Large intestine (tissue), 3 donors: ENCODE data around the gene ZFAND3. TPM values are rescaled to one million over a fixed set of nuclear protein-coding genes. Genes with fewer than 3 reads are reported as not detected.

Experiments
- DNase-seq, 2 donors: peaks; one replicate each; pipeline versions ENCODE4 v3.0.0 to v3.0.0-alpha.2; 2013
- H3K27ac ChIP-seq: one replicate; pipeline ENCODE4 v1.5.1; 2013; ENCODE audit warnings: low read length
- H3K27me3 ChIP-seq: 2 replicates; pipeline ENCODE4 v1.6.1; 2013; ENCODE audit warnings: low read length; ENCODE audit not compliant: control insufficient read depth, insufficient read depth
- H3K36me3 ChIP-seq: 2 replicates; pipeline ENCODE4 v1.6.1; 2013; ENCODE audit warnings: low read length; ENCODE audit not compliant: control insufficient read depth, insufficient read depth
- H3K4me1 ChIP-seq: one replicate; pipeline ENCODE4 v1.6.1; 2013; ENCODE audit warnings: low read length; ENCODE audit not compliant: control insufficient read depth, insufficient read depth
- H3K4me3 ChIP-seq: one replicate; pipeline ENCODE4 v1.5.1; 2013; ENCODE audit warnings: low read length
- H3K9me3 ChIP-seq: one replicate; pipeline ENCODE4 v1.6.1; 2013; ENCODE audit warnings: mild to moderate bottlenecking, low read depth, low read length, moderate library complexity; ENCODE audit not compliant: control insufficient read depth
- WGBS: methylation state at CpG from one replicate; pipeline ENCODE4 v1.1.5; 2013; ENCODE audit warnings: low lambda C conversion rate; ENCODE audit not compliant: insufficient coverage; 5-methylcytosine and 5-hydroxymethylcytosine counted together
- polyA plus RNA-seq: library from polyadenylated mRNA; unstranded; fragments of 120-200 nt; gene quantifications from one replicate; pipeline ENCODE4 v1.2.1, GENCODE V29; 2013

ZFAND3 gene
- polyA plus RNA-seq, 1 donor: 82.3 TPM

DNA sequence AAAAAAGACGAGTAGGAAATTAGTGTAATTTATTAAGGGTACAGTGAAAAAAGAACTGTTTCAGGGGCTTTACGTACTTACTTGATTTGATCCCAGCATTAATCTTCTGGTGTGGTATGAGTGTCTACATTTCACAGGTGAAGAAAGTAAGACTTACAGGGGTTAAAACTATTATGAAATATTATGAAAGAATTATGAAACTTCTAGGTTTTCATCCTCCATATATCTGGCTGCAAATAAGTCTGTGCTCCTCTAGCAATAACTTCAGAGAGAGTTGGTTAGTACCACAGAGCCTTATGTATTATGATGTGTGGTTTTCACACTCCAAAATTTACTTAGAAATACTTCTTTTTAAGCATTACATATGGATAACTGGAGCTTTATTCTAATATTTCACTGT lies 41.9 kb downstream of the ZFAND3 start:
- 80% methylated on average over 1 of the region's 2 CpGs for WGBS
- peaks cover 2% of the 10 kb centered on the region for H3K36me3 ChIP-seq
- no peak overlapping the region for H3K4me3 ChIP-seq
- H3K27me3 ChIP-seq: no peaks in the 10 kb centered on the region
- H3K9me3 ChIP-seq: no peaks in the 10 kb centered on the region
- no peaks in the 10 kb centered on the region for H3K4me1 ChIP-seq
- no peak for DNase-seq
- no peak overlapping the region for H3K27ac ChIP-seq

- Histone ChIP-seq H3K27me3 (no peaks in the 10 kb centered on the region), H3K27ac (no peak overlapping the region), H3K4me3 (no peak overlapping the region), H3K36me3 (peaks cover 2% of the 10 kb centered on the region), H3K9me3 (no peaks in the 10 kb centered on the region), H3K4me1 (no peaks in the 10 kb centered on the region)
- 100% methylated on average over 1 of the region's 4 CpGs for WGBS
- DNase-seq: no peak
Observed at GRCh38 chr6:37862430-37862829, 42.9 kb downstream of the ZFAND3 start.

DNA sequence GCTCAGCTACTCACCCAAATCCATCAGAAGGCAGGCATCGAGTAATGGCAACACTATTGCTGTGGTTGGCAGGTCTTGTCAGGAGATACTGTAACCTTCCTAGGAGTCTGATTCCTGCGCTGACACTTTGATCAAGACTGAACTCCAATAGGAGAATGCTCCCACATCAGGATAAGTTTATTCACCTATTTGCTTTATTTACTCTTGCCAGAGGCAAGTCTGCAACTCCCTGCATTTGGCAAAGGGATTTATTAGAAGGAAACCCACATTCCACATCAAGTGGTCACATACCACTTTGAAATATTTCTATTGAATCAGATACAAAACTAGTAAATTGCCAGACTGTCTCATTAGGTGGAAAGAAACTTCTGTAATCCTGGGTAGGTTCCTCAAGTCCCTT lies 43.5 kb downstream of the ZFAND3 start:
- Histone ChIP-seq H3K4me1 (no peaks in the 10 kb centered on the region), H3K27me3 (no peaks in the 10 kb centered on the region), H3K27ac (no peak overlapping the region), H3K9me3 (no peaks in the 10 kb centered on the region), H3K36me3 (peaks cover 2% of the 10 kb centered on the region), H3K4me3 (no peak overlapping the region)
- no CpG with 5 or more reads among the region's 2 CpGs for WGBS
- no peak for DNase-seq

GRCh38 chr6:37864250-37864649 lies 44.7 kb downstream of the ZFAND3 start:
- H3K4me3 ChIP-seq: no peak overlapping the region
- H3K36me3 ChIP-seq: peaks cover 2% of the 10 kb centered on the region
- DNase-seq: no peak
- H3K9me3 ChIP-seq: no peaks in the 10 kb centered on the region
- no peak overlapping the region for H3K27ac ChIP-seq
- no peaks in the 10 kb centered on the region for H3K27me3 ChIP-seq
- no peaks in the 10 kb centered on the region for H3K4me1 ChIP-seq

DNA sequence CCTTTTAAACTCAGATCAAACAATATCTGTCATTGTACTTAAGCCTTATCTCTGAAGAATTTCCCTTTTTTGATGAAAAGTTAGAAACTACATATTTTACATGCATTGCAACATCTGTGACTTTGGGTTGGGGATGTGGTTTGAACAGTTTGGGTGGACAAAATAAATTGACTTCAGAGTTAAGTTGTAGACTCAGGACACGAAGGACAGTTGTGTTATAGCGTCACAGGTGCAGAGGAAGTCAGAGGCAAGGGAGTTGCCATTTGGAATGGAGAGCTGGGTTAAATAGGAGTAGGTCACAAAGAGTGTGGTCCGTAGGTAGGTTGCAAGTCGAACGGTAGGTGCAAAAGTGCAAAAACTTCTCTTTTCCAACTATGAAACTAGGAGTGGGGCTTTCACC lies 46.0 kb downstream of the ZFAND3 start:
- no CpG with 5 or more reads among the region's 5 CpGs for WGBS
- H3K27me3 ChIP-seq: no peaks in the 10 kb centered on the region
- no peaks in the 10 kb centered on the region for H3K9me3 ChIP-seq
- H3K4me1 ChIP-seq: no peaks in the 10 kb centered on the region
- no peak for DNase-seq
- H3K36me3 ChIP-seq: peaks cover 2% of the 10 kb centered on the region
- H3K27ac ChIP-seq: no peak overlapping the region
- no peak overlapping the region for H3K4me3 ChIP-seq

GRCh38 chr6:37866590-37867507 lies 47.3 kb downstream of the ZFAND3 start:
- no peak overlapping the region for H3K27ac ChIP-seq
- 100% methylated on average over 3 of the region's 6 CpGs for WGBS
- H3K4me3 ChIP-seq: no peak overlapping the region
- no peaks in the 10 kb centered on the region for H3K9me3 ChIP-seq
- no peak for DNase-seq
- peaks cover 3% of the 10 kb centered on the region for H3K36me3 ChIP-seq
- no peaks in the 10 kb centered on the region for H3K27me3 ChIP-seq
- H3K4me1 ChIP-seq: no peaks in the 10 kb centered on the region

DNA sequence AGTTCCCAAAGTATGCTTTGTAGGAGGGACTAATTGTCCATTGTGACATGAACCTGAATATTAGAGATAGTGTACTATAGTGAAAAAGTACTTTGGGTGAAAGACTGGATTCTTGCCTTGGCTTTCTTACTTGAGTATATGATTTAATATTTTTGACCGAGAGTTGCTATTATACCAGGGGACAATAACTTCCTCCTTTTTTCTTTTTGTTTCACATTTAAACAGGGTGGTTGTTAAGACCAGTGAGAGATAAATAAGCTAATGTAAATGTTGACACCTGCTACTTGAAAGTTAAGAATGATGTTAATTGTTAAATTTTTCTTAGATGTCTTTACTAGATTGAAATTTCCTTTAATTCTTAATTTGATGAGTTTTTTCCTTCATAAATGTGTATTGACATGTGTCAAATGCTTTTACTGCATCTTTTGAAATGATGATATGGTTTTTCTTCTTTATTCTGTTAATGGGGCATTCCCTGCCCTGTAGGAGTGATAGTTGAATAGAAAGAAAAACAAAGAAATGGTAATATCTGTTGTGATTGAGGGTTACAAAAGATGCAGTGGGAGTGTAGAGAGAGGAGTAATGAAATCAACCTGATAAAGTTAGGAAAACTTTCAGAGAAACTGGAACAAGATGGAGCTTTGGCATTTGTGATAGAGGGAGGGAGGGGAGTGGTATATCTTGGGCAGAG lies 48.4 kb downstream of the ZFAND3 start:
- H3K4me3 ChIP-seq: no peak overlapping the region
- no peak for DNase-seq
- no peaks in the 10 kb centered on the region for H3K27me3 ChIP-seq
- peaks cover 4% of the 10 kb centered on the region for H3K36me3 ChIP-seq
- peaks cover 1% of the 10 kb centered on the region for H3K9me3 ChIP-seq
- WGBS: 75% methylated on average over 1 of the region's 1 CpG
- H3K4me1 ChIP-seq: no peaks in the 10 kb centered on the region
- no peak overlapping the region for H3K27ac ChIP-seq

GRCh38 chr6:37868447-37868825 lies 48.9 kb downstream of the ZFAND3 start:
- no peak for DNase-seq
- Histone ChIP-seq H3K27ac (no peak overlapping the region), H3K4me3 (no peak overlapping the region), H3K36me3 (peaks cover 2% of the 10 kb centered on the region), H3K27me3 (no peaks in the 10 kb centered on the region), H3K9me3 (peaks cover 3% of the 10 kb centered on the region), H3K4me1 (no peaks in the 10 kb centered on the region)
- WGBS: 100% methylated on average over 1 of the region's 4 CpGs

GRCh38 chr6:37871616-37872372 lies 52.3 kb downstream of the ZFAND3 start:
- Histone ChIP-seq H3K4me1 (no peaks in the 10 kb centered on the region), H3K27ac (no peak overlapping the region), H3K27me3 (no peaks in the 10 kb centered on the region), H3K9me3 (peaks cover 3% of the 10 kb centered on the region), H3K4me3 (no peak overlapping the region), H3K36me3 (peaks cover 2% of the 10 kb centered on the region)
- no peak for DNase-seq
- 100% methylated on average over 3 of the region's 5 CpGs for WGBS

GRCh38 chr6:37872373-37872745 lies 52.8 kb downstream of the ZFAND3 start:
- WGBS: 100% methylated on average over 1 of the region's 2 CpGs
- Histone ChIP-seq H3K9me3 (peaks cover 3% of the 10 kb centered on the region), H3K27ac (no peak overlapping the region), H3K36me3 (peaks cover 2% of the 10 kb centered on the region), H3K27me3 (no peaks in the 10 kb centered on the region), H3K4me1 (no peaks in the 10 kb centered on the region), H3K4me3 (no peak overlapping the region)
- DNase-seq: no peak
